HG02642 (cell line): ENCODE results near the gene NFIA.

Source experiments
- ATAC-seq: cut with Tn5 transposase; IDR thresholded peaks from one replicate; pipeline ENCODE4 v1.9.1; 2021; ENCODE audit warnings: mild to moderate bottlenecking; ENCODE audit not compliant: unreplicated experiment, poor library complexity

The NFIA gene

GRCh38 chr1:61174060-61174795, 91.9 kb downstream of the NFIA start:
- ATAC-seq: no peak

DNA sequence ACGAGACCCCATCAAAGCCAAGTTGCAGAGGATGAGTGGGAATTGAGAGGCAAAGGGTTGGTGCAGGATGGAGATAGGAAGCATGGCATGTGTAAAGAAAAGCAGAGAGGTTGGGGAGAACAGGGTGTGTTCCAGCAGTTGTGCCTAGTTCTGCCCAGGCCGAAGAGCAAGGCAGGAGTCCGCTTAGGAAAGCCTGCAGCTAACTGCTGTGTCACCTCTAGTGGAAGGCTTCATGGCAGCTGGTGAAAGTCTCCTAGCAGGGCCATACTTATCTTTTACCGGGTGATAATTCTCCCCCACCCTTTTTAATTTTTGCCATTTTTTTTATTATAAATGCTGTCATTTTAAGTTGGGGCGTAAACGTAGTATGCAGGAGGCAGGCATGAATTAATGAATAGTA, 93.6 kb downstream of the NFIA start:
- ATAC-seq: no peak

DNA sequence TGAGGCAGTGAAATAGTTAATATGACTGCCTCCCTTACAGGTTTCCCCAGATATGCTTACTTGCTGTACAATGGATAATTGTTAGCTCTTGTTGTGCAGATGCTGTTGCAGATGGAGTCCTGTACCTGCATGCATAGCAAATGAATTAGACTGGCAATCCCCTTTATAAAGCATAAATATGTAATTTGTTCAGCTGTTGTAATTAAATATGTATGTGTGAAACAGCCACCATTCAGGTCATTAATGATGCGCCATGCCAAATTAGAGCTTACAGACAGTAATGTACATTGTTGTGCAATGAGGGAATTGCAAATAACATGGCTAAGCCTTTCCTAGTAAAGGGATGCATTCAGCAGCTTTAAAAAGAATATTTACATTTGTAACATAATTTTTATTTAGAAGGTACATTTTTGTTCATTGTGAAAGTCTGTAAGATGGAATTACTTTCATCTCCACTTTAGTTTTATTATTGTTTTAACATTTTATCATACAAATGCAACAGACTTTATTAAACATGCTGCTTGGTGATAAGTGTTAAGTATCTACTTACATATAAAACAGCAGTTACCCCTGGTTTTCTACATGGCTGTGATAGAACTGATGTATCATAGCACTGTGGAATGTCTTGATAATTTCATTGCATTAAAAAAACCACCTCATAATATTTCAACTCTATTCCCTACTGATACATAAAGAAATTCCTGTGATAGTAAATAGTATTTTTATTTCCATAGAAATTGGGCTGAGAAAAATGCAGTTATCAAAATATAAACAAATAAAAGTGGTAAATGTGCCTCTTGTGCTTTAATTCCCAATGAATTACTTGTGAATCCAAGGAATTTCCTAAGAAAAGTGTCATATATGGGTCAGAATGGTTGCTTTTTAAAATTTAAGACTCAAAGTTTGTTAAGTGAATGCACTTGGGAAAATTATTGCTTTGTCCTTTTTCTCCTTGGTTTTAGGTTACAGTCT, 99.0 kb downstream of the NFIA start:
- ATAC-seq: no peak

DNA sequence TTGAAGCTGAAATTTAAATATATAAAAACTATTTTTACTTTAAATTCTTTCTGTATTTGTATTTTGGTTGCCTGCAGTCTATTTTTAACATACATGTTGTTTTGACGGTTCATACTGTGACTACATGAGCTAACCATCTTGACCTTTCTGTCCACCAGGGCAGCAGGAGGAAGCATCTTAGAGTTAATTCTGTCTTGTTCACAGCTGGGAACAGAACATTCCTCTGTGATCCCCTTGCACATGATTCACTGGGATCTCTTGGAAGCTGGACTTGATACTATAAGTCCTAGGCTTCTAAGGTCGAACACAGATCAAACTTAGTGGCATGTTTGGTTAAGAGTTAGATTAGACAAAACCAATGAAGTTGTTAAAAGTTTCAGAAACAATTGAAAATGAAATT, 99.7 kb downstream of the NFIA start:
- no peak for ATAC-seq

- no peak for ATAC-seq
Measured at GRCh38 chr1:61182480-61182879, 100.1 kb downstream of the NFIA start.

GRCh38 chr1:61183471-61184039, 101.2 kb downstream of the NFIA start:
- ATAC-seq: no peak

DNA sequence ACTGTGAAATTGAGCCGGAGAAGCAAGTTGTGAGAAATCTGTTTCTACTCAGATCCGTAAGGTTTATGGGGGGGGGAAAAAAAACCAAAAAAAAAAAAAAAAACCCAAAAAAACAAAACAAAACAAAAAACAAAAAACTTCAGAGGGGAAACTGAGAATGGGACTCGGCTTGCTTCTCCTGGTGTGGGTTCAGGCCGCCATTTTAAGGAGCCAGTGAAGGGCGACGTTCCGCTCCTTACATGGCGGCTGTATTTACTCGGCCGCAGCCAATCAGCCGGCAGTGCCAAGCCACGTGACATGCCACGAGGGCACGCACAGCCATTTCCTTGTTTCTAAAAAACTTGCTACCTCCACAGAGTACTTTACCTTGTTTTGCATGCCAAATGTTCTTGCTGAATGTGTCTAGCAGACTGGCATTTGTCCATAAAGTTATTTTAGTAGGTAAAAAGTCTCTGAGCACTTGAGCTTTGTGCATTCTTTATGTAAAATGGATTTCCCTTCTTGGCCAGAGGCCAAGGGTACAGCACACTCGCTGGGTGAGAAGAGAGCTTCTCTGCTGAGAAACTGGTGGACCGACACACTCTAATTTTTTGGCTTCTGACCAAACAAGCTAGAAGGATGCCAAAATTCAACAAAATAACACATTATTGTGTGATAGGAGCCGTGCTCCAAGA, 101.8 kb downstream of the NFIA start:
- ATAC-seq: no peak

DNA sequence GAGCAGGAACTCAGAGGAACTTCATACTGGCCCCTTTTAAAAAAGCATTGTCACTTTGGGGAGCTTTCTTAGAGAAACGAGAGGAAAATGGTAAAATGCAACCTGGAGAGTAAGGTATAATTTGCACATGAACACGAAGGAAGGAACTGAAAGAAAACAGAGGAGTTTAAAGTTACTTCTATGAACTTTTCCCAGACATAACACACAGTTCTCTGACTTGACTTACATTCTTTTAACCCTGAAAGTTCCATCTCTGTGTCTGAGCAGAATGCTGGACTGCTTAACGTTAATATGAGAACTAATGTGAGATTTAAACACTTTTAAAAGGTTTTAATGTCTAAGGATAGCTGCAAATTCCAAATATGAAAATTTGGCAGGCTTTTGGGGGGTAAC, 102.3 kb downstream of the NFIA start:
- no peak for ATAC-seq

- no peak for ATAC-seq
Measured at GRCh38 chr1:61186753-61187152, 104.4 kb downstream of the NFIA start.

DNA sequence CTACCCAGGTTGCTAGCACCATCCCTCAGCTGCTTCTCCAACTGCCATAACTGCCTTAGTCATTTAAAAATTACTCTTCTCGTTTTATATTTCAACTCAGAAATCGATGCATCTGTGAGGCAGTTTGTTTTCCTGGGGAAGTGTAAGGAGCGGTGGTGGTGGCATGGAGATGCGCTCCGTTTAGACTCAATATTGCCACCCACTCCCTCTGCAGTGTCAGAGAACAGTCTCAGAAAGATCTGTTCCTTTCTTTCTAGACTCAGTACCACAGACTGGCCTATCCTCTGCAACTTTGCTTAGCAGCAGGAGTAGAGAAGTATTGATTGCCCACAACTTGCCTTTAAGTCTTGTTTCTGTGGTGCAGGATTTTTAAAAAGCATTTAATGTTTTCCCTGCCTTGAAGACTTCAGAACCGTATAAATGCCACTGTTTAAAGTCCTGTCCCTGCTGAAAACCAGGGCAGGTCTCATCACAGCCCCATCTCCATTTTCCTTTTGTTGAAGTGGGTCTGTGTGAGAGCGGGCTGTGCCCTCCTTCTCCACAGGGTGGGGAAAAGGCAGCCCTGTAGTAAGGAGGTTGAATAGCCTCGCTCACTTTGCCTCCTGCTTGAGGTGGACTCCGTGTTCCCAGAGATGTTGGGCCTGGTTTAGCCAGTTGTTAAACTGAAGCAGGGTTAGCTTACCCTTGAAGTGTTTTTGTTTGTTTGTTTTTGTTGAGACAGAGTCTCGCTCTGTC, 105.2 kb downstream of the NFIA start:
- no peak for ATAC-seq

- no peak for ATAC-seq
Measured at GRCh38 chr1:61190153-61190552, 107.8 kb downstream of the NFIA start.

GRCh38 chr1:61190618-61191432, 108.5 kb downstream of the NFIA start:
- ATAC-seq: no peak

DNA sequence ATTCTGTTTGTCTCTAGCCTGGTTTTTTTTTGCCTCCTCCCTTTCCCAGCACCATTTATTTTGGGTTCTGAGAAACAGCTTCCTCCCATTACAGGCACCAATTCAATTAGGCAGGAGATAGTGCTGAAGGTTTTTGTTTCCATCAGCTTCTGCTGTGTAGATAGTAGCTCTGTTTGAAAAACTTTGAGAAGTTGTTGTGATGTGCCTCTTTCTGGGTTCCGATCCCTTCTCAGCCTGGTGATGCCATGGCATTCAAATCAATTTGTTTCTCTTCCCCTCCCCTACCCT, 109.0 kb downstream of the NFIA start:
- no peak for ATAC-seq

- no peak for ATAC-seq
Measured at GRCh38 chr1:61192663-61193330, 110.4 kb downstream of the NFIA start.

DNA sequence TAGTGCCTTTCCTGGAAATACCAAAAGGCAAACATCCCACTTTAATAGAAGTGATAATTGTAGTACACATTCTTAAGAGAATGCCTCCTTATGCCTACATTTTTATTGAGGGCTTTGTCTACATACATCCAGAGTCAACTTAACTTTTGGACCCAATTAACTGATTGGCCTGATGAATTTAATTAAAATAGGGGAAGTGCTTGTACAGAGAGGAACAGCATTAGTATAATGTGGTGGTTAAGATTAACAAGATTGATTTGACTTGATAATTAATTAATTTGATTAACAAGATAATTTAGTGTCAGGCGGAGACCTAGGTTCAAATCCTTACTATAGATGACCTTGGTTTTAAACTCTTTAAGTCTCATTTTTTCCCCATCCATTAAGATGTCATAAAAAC, 111.4 kb downstream of the NFIA start:
- no peak for ATAC-seq

DNA sequence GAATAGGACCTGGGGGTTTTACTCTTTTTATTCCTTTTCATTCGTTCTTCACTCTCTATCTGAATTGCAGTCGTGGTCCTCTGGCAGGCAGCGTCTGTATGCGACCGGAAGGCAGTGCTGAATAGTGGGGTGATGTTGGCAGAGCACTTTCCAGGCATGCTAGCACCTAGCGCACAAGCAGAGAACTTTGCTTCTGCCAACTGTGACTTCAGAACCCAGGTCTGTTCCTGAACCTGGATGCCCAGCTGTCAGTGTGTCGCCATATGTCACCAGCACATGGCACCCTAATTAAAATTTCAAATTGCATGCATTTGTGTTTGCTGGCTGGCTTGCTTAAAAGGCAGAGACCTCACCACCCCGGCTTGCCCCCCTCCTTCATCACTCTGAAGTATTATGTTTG, 116.2 kb downstream of the NFIA start:
- ATAC-seq: no peak

DNA sequence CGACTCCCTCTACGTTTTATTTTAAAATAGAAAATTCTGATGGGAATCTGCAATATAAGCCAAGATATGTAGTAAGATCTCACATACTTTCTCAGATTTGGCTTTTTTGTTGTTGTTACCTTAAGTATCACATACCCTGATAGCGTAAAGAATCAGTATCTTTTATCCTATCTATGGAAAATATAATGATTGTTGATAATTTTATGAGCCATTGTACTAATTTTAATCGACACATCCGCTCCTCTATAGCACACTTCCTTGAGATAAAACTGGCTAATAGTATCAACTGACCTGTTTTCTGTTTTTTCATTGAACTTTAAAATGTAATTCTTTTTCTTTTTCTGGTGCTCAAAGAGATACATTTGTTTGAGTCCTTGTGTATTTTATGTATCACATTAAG, 118.7 kb downstream of the NFIA start:
- ATAC-seq: no peak

DNA sequence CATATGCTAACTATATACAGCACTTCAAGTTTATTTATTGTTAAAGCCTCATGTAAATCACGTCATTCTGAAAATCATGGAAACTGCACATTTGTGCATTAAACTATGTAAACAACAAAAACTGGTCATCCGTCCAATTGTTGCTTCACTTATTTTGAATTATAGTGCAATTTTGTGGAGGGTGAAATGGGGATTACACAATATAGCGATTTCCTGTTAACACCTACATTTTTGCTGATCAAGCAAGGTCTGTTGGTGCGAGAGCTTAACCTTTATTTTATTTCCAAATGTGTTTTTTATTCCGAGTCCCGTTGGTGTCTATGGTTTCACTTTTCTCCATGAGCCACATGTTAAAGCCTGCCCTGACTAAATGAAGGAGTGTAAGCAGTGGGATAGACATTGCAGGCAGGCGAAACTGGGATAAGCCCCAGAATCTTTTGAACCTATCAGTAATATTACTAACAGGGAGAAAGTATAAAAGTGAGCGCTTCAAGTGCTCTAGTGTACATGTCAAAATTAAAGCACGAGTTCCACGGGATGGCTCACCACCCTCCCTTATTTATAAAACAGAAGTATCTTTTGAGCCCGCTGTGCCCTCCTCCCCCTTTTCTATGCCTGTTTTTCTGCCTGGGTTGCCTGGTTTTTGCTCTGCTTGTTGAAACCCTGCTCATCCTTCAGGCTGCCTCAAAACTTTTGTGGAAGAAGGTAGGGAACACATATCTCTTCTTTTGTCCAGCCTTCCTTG, 120.7 kb downstream of the NFIA start:
- ATAC-seq: no peak
